ENCODE results near the gene SLC26A8.

DNA sequence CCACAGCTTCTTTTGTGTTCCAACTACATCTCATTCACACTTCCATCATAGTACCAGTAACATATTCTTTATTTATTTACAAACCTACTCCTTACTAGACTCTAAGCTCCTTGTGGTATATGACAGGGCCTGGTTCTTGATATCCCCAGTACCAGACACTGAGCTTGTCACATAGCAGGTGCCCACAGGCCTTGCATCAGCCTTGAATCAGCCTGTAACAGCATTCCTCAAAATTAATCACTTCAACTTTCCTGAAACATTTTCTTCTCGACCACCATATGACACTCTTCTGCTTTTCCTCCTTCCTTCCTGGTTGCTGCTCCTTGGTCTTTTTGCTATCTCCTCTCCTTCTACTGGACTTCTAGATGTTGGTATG lies 78.8 kb downstream of the SLC26A8 start:
- TF ChIP-seq, protein P1, sequence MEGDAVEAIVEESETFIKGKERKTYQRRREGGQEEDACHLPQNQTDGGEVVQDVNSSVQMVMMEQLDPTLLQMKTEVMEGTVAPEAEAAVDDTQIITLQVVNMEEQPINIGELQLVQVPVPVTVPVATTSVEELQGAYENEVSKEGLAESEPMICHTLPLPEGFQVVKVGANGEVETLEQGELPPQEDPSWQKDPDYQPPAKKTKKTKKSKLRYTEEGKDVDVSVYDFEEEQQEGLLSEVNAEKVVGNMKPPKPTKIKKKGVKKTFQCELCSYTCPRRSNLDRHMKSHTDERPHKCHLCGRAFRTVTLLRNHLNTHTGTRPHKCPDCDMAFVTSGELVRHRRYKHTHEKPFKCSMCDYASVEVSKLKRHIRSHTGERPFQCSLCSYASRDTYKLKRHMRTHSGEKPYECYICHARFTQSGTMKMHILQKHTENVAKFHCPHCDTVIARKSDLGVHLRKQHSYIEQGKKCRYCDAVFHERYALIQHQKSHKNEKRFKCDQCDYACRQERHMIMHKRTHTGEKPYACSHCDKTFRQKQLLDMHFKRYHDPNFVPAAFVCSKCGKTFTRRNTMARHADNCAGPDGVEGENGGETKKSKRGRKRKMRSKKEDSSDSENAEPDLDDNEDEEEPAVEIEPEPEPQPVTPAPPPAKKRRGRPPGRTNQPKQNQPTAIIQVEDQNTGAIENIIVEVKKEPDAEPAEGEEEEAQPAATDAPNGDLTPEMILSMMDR (IDR thresholded peaks at IDR 0.05), result no peak
- TF ChIP-seq POLR2AphosphoS5 (IDR thresholded peaks at IDR 0.05) (no peak), POLR2A (IDR thresholded peaks at IDR 0.05) (no peak)

Data from stomach (tissue), 4 donors.